Adrenal gland (tissue), 5 donors: Measurements from ENCODE around the gene FAM110A.

Source experiments
- POLR2A ChIP-seq, 2 donors: fragments of 450-650 bp; IDR thresholded peaks; one replicate each; pipeline ENCODE4 v1.6.1; 2017; ENCODE audit warnings: antibody characterized with exemption in 2 of 2, mild to moderate bottlenecking in 2 of 2, moderate library complexity in 1 of 2
- TF ChIP-seq, protein P1 (sequence below), 6 experiments: fragments of 450-650 bp in 4 of 6; fragments of 200-600 bp in 2 of 6; sonication (generic) in 1 of 6; IDR thresholded peaks; 1 replicate in 5 of 6; 2 replicates in 1 of 6; pipeline versions ENCODE4 v1.5.1 to v1.8.0; 2016 to 2021; ENCODE audit warnings: antibody characterized with exemption in 6 of 6, mild to moderate bottlenecking in 2 of 6, moderate library complexity in 1 of 6
- donor health status: DM: no; HTN: no; CAD: no.

- TF ChIP-seq, protein P1, sequence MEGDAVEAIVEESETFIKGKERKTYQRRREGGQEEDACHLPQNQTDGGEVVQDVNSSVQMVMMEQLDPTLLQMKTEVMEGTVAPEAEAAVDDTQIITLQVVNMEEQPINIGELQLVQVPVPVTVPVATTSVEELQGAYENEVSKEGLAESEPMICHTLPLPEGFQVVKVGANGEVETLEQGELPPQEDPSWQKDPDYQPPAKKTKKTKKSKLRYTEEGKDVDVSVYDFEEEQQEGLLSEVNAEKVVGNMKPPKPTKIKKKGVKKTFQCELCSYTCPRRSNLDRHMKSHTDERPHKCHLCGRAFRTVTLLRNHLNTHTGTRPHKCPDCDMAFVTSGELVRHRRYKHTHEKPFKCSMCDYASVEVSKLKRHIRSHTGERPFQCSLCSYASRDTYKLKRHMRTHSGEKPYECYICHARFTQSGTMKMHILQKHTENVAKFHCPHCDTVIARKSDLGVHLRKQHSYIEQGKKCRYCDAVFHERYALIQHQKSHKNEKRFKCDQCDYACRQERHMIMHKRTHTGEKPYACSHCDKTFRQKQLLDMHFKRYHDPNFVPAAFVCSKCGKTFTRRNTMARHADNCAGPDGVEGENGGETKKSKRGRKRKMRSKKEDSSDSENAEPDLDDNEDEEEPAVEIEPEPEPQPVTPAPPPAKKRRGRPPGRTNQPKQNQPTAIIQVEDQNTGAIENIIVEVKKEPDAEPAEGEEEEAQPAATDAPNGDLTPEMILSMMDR (IDR thresholded peaks at IDR 0.05), result no peak
- no peak for TF ChIP-seq POLR2A (IDR thresholded peaks at IDR 0.05)
Measured at GRCh38 chr20:792248-792647, 41.3 kb upstream of the FAM110A start.
